Activated CD4-positive, alpha-beta T cell treated with anti-CD3 and anti-CD28 coated beads for 1 hour (primary cell): ENCODE measurements around the gene GALNT14.
A peak's percentile ranks its signal among the peaks of the same experiment; 100 is the strongest.
"Not testable (repeated sequence)": the region's sequence is repeated elsewhere in the genome, so short reads cannot be mapped to it uniquely, and the experiment has no call there.

ENCODE experiments used
- DNase-seq: peaks from one replicate; pipeline ENCODE4 v3.0.0-alpha.2; 2020

GALNT14 gene

GRCh38 chr2:31138037-31138962 lies at the start of gene GALNT14:
Gene GALNT14 (minus strand): TSS chr2:31138440. CDS start chr2:31138086, 354 bp downstream.
- DNase-seq = no peak

- no peak for DNase-seq
These were observed 48.9 kb upstream of the GALNT14 start for GRCh38 chr2:31187166-31187565.

- DNase-seq = not testable (repeated sequence)
These were observed 45.7 kb upstream of the GALNT14 start for GRCh38 chr2:31183973-31184372.

- no peak for DNase-seq
These were observed 38.5 kb upstream of the GALNT14 start for GRCh38 chr2:31176742-31177141.

GRCh38 chr2:31171142-31171541 lies 32.9 kb upstream of the GALNT14 start:
- no peak for DNase-seq

- DNase-seq = peak; percentile 15
These were observed 31.9 kb upstream of the GALNT14 start for GRCh38 chr2:31170071-31170698.

GRCh38 chr2:31168291-31168690 lies 30.1 kb upstream of the GALNT14 start:
- no peak for DNase-seq

GRCh38 chr2:31166925-31167324 lies 28.7 kb upstream of the GALNT14 start:
- DNase-seq = no peak

- no peak for DNase-seq
These were observed 24.8 kb upstream of the GALNT14 start for GRCh38 chr2:31163011-31163539.

- DNase-seq = no peak
These were observed 23.4 kb upstream of the GALNT14 start for GRCh38 chr2:31161637-31162036.

- no peak for DNase-seq
These were observed 13.3 kb upstream of the GALNT14 start for GRCh38 chr2:31151501-31151900.

- DNase-seq = no peak
These were observed 12.0 kb upstream of the GALNT14 start for GRCh38 chr2:31150120-31150670.

- no peak for DNase-seq
These were observed 10.3 kb upstream of the GALNT14 start for GRCh38 chr2:31148514-31148913.

GRCh38 chr2:31147645-31148044 lies 9.4 kb upstream of the GALNT14 start:
- DNase-seq = no peak

- DNase-seq = no peak
These were observed 3.9 kb upstream of the GALNT14 start for GRCh38 chr2:31142110-31142509.

GRCh38 chr2:31141443-31142085 lies 3.3 kb upstream of the GALNT14 start:
- no peak for DNase-seq

- DNase-seq = no peak
These were observed 1.9 kb upstream of the GALNT14 start for GRCh38 chr2:31140151-31140550.

GRCh38 chr2:31139671-31140070 lies 1.4 kb upstream of the GALNT14 start:
- DNase-seq = no peak

- DNase-seq = no peak
These were observed 816 bp downstream of the GALNT14 start for GRCh38 chr2:31137211-31138036.

- DNase-seq = no peak
These were observed 1.5 kb downstream of the GALNT14 start for GRCh38 chr2:31136732-31137131.

- no peak for DNase-seq
These were observed 2.2 kb downstream of the GALNT14 start for GRCh38 chr2:31136000-31136399.

- no peak for DNase-seq
These were observed 3.8 kb downstream of the GALNT14 start for GRCh38 chr2:31134480-31134879.
